HG03060 (cell line): ENCODE results near the gene LAMTOR5.
A peak's percentile ranks its signal among the peaks of the same experiment; 100 is the strongest.
"Not testable (repeated sequence)": the region's sequence is repeated elsewhere in the genome, so short reads cannot be mapped to it uniquely, and the experiment has no call there.

Experiments used
- ATAC-seq: cut with Tn5 transposase; IDR thresholded peaks from one replicate; pipeline ENCODE4 v1.9.1; 2021; ENCODE audit warnings: low read depth, moderate number of reproducible peaks; ENCODE audit not compliant: unreplicated experiment

The LAMTOR5 gene

DNA sequence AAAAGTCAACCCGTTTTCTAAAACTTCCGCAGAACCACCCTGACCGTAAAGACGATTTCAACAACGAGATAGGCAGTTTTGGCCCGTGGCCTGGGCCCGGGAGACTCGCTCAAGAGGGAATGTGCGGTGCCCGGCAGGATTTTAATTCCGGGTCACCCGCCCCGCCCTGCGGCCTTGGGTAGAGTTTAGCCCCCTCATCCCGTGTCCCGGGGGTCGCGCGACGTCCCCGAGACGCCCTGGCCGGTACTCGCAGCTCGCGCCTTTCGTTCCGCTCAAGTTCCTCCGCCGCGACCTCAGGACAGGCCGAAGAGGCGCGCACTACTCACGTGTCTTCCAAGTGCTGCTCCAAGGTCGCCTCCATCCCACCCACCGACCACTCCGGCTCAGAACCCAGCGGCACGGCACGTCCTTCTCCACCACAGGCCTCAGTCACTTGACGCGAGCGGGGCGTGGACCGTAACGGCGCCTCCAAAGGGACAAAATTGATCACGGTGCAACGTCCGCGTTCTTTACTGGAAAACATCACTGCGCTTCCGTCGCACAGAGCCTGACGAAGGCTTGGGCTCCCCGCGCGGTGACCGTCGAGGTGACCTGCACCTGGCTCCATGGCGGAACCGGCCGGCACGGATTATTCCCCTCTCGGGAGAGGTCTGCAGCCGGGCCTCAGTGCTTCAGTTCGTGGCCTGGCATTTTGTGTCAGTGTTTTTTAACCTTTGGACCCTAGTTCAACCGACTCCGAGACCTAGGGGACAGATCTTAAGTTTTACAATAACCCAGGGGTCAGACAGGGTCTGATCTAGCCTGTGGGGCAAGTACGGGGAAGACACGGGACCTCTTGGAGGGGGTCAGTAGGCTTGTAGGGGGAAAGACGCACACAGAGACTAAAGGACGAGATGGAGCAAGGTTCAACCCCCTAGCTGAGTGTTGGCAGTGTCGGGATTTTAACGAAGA, at the start of gene LAMTOR5:
LAMTOR5 (minus strand) TSS at position 435 of the 951 bp plus-strand sequence; CDS start at position 361, 74 bp downstream.
- ATAC-seq = peak; percentile 71

DNA sequence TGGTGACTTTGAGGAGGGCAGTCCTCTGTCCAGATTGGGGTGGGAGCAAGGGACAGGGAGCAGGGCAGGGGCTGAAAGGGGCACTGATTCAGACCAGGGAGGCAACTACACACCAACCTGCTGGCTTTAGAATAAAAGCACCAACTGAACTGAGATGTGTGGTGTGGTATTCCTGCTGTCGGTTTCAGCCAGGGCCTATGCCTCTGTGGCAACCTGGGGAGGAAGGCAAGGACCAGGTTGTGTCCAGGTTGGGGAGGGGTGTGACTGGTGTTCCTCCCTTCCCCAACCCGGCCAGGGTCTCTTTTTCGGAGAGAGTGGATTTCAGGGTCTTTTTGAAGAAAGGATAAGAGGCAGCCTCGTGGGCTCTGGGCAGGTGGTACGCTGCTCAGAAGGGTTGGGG, 49.7 kb upstream of the LAMTOR5 start:
- ATAC-seq = no peak

DNA sequence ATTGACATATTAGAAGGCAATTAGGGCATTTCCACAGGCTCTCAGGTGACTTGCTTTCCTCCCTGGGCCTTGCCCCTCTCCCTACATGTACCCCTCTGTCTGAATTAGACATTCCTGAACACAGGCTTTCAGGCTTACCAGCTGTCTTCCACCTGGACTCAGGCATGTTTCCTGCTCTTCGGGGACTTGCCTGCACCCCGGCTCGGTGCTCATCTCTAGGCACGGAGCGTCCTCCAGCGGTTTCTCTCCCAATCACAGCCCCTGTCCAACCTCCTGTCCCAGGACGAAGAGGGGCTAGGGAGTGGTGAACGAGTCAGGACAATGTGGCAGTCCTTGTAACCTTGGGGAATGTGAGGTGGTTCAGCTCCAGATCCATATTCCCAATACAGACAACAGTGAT, 47.7 kb upstream of the LAMTOR5 start:
- no peak for ATAC-seq

DNA sequence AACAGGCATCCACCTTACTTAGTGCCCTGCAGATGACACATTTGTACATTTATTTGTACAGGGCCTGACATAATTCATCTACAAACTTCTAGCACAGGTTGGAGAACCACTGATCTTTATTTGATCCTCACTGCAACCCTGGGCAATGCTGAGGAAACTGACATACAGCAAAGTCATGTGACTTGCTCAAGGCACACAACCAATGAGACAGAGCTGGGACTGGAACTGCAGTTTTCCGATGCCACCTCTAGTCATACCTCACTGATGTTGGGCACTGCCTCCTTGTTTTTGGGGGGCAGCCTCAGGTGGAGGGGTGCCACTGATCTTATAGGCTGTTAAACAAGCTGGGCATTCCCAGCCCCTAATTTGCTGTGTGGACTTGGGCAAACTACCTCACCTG, 46.8 kb upstream of the LAMTOR5 start:
- no peak for ATAC-seq

DNA sequence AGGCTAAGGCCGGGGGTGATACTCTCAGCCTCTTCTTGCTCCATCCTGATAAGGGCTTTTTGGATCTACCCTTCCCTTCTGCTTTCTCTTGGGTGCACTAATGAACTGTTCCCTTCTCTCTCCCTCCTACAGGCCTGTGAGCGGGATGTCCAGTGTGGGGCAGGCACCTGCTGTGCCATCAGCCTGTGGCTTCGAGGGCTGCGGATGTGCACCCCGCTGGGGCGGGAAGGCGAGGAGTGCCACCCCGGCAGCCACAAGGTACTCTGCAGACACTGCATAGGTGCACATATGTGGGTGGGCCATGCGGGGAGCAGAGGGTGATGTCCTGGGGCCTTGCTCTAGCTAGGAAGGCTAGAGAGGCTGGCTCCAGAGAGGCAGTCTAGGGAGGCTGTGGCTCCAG, 46.3 kb upstream of the LAMTOR5 start:
- no peak for ATAC-seq

DNA sequence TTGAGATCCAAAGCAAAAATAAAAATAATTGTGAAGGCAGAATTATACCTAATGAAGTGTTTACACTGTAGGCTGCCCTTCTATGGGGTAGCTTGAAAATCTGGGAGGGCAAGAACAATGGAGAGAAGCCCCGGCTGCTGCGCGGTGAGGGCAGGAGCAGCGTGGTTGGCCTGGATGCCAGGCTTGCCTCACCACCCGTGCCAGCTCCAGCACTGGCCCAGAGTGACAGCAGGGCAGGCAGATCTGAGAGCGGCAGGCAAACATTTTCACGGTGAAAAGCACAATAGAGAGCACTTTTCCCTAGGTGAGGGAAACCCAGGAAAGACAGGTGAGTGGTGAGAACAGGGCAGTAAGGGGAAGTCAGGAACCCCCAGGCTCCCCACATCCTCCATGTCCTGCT, 44.8 kb upstream of the LAMTOR5 start:
- no peak for ATAC-seq

DNA sequence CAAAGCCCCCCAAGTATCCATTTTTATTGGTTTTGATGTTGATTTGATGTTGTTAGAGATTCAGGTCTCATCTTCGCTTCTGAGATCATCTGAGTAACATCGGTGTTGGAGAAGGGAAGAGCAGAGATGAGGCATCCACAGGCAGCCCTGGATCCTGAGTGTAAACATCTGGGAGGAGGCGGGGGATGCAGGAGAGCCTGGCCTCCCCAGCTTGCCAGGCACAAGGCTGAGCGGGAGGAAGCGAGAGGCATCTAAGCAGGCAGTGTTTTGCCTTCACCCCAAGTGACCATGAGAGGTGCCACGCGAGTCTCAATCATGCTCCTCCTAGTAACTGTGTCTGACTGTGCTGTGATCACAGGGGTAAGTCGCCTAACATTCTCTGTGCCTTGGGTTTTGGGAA, 43.4 kb upstream of the LAMTOR5 start, which contains the start of gene PROK1:
PROK1 (plus strand) TSS at position 221 of the 400 bp plus-strand sequence; CDS start at position 289, 68 bp downstream.
- no peak for ATAC-seq

DNA sequence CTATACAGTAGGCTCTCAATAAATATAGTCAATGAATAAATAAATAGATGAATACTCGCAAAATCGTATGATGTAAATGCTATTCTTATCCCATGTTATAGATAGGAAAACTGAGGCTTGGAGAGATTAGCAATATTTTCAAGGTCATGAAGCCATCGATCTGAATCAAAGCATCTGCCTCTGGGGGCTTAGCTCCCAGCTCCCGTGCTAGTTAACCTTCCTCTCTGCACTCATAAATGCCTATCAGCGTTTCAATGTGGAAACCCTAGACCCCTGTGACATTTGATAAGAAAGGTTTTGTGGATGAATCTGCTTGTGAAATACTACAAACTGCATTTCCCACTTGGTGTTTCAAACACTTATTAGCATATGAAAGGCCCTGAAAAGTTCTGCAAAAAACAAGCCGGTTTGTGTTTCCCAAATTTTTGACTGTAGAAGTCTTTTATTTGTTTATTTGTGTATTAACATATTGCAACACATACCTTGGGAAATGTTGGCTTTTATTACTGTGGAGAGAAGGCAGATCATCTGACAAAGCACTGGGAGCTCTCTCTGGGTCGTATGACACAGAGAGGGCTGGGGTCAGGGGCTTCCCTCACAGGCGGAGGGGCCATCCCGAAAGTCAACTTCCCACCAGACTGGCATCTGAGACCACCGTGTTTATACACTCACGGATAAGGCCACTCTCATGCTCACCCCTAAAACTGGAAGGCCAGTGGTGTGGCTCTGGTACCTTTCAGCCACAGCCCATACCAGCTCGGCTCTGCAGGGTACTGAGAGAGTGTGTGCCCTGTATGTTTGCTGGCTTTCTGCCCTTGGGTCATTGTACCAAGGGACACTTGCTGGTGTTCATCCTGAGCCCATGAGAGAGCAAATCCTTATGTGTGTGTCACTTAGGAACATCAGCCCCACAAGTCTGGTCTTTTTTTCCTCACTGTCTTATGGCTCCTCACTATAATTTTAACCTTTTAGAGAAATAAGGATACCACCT, 42.5 kb upstream of the LAMTOR5 start:
- no peak for ATAC-seq

DNA sequence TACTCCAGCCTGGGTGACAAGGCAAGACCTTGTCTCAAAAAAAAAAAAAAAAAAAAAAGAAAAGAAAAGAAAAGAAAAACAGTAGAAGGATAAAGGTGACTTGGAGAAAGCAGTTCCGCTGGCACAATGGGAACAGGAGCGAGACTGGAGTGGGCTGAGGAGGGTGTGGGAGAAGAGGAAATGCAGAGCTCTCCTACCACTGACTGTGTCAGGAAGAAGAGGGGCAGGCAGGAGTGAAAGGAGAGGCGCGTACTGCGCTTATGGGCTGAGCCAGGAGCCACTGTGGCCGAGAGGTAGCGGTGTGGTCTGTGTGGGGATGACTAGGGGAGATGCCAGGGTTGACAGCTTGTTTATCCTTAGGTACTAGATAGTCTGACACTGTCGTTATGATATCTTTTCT, 37.1 kb upstream of the LAMTOR5 start:
- no peak for ATAC-seq

DNA sequence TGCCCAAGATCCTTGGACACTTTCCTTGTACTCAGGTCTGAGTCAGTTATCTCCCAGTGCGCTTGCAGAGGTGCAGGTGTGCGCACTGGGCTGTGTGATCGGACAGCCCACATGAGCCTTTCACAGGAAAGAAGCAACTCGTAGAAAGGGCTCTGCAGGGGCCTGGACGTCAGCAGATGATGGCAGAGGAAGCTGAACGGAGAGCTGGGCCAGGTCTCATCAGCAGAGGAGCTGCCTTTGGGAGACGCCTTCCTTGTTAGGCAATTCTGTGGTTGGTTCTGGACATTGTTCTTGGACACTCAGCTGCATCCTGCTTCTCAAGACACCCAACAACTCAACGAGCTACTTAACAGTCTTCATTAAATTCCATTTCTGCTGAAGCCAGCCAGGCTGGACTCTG, 36.0 kb upstream of the LAMTOR5 start:
- ATAC-seq = no peak

DNA sequence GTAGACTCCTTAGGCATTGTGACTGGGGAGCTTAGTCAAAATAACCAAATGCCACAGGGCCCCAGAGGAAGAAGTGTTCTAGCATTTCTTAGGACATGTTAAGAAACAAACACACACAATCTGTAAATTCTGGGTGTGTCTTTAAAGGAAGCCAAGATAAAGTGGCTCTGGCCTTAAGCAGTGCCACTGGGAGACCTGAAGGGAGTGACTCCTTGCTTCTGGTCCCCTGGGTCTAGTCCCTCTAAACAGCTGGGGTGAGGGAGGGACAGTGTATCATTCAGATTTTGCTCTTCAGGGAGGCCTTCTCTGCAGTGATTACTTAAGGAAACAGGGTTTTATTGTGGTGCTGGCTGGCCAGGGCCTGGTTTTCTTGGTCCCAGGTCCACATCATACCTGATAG, 34.4 kb upstream of the LAMTOR5 start:
- ATAC-seq = no peak

DNA sequence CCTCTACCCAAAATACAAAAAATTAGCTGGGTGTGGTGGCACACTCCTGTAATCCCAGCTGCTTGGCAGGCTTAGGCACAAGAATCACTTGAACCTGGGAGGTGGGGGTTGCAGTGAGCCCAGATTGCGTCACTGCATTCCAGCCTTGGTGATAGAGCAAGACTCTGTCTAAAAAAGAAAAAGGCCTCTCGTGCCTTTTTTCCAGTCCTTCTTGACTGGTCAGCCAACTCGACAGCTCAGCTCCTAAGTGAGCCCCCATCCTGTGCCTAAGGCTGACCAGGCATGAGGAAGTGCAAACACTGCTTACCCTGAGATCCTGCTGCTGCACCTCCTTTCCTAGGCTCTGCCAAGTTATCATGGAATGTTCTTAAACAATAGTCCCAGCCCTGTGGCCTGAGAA, 33.4 kb upstream of the LAMTOR5 start:
- ATAC-seq = no peak

DNA sequence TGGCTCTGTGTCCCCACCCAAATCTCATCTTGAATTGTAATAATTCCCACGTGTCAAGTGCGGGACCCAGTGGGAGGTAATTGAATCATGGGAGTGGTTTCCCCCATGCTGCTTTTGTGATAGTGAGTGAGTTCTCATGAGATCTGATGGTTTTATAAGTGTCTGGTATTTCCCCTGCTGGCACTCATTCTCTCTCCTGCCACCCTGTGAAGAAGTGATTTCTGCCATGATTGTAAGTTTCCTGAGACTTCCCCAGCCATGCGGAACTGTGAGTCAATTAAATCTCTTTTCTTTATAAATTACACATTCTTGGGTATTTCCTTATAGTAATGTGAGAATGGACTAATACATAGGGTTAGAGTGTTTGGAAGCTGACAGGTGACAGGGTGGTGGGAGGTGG, 32.4 kb upstream of the LAMTOR5 start:
- ATAC-seq = not testable (repeated sequence)

DNA sequence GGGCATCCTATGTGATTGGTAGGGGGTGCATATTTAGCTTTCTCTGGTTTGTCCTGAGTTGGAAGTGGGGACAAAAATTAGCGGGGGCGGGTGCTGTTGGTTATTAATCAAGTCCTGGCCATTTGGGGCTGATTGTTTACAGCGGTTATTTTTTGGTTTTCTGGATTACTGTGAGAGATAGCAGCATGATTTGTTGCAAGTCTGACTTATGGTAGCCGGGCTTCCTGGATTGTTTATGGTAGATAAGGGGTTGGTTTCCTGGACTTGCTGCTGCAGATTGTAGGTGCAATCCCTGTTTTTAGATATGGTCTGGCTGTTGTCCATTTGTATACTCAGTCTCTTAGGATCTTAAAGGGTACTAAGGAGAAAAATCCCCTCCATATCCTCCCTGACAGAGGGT, 31.4 kb upstream of the LAMTOR5 start:
- ATAC-seq = no peak

DNA sequence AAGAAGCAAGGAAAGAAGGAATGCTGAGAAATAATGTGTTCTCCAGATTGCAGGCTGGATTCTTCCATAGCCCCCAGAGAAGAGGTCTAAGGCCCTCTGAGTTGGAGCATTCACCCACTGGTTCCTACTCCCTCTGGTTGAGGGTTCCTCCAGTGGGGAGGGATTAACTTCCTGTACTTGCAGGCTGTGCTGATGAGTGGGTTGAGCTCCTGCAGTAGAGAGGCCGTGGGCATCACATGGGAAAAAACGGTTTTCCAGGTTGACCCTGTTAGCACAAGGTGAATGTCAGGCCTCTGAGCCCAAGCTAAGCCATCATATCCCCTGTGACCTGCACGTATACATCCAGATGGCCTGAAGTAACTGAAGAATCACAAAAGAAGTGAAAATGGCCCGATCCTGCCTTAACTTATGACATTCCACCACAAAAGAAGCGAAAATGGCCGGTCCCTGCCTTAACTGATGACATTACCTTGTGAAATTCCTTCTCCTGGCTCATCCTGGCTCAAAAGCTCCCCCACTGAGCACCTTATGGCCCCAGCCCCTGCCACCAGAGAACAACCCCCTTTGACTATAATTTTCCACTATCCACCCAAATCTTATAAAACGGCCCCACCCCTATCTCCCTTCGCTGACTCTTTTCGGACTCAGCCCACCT, 30.3 kb upstream of the LAMTOR5 start:
- ATAC-seq = not testable (repeated sequence)

DNA sequence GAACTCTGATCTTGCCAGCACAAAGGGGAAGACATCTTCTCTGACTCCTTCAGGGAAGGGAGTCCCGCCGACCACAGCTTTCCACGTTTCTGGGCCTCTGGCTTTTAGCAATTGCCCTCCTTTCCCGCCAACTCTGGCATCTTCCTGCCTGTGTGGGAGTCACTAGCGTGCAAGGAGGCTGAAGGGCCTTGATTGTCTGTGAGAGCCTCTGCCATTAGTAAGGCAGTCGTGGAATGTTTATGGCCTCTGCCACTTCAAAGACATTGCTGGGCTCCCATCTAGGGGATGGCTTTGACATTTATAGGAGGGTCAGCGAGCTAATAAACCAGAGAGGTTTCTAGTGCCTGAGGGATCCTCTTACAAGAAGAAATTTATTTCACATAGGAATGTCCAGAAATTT, 29.1 kb upstream of the LAMTOR5 start:
- no peak for ATAC-seq

DNA sequence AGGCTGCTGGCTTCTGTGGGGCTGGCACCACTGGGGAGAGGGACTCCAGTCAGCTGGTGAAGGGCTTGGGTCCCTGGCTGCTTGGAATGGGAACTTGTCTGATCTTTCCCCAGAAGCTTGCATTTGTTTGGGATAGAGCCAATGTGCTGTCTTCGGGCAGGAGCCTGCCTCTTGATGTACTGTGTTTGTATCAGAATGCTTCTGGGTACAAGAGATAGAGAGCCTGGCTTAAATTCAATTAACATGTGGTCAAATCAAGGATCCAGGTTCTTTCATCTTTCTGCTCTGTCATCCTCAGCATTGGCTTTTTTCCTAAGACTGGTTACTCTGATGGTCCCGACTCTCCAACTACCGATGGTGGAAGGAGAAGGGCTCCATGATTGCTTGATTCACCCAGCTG, 27.5 kb upstream of the LAMTOR5 start:
- ATAC-seq = no peak

DNA sequence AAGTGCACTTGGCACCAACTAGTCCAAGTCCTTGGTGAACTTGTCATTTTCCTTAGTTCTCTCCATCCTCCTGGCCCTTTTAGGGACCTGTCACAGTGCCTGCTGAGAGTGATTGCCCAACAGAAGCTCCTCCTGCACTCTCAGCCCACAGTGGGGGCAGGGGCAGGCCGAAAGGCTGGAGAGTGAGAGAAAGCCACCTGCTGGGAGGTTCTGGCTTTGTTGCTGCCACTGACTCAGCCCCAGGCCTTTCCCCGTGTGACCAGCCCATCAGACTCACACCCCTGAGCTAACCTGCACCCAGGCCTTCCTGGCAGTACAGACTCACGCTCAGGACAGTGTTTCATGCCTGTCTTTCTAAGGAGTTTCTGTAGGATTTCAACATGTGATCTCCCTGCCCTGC, 26.3 kb upstream of the LAMTOR5 start:
- ATAC-seq = no peak

DNA sequence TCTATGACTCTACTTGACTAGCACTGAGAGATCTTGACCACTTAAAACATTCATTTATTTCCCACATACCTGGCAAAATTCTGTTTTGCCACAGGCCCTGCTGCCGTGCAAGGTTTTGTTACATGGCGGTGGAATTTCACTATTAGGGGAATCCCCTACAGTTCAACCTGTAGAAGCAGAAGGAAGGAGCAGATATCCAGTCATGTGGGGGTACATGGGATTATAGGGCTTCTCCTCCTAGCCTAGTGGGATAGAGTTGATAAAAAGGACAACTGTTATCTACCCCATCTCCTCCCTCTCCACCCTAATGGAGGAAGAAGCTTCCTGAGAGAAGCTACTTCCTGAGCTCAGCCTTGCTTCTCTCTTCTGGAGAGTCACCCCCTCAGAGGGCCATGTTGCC, 25.7 kb upstream of the LAMTOR5 start:
- ATAC-seq = no peak

DNA sequence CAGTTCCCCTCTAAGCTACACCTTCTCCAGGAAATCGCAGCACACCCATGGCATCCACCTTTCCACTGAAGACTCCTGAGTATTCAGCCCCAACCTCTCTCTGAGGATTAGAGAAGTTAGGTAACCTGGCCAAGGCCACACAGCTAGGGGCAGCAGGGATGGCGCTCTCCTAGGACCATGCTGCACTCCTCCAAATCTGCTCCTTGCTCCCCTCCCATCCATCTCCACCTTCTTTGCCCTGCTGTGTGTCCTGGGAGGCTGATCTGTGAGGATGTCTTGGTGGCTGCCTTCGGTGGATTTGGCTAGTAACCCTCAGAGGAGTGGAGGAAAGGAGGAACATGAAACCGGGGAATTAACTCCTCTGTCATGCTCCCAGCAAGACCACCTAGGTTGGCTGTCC, 23.4 kb upstream of the LAMTOR5 start:
- ATAC-seq = no peak

DNA sequence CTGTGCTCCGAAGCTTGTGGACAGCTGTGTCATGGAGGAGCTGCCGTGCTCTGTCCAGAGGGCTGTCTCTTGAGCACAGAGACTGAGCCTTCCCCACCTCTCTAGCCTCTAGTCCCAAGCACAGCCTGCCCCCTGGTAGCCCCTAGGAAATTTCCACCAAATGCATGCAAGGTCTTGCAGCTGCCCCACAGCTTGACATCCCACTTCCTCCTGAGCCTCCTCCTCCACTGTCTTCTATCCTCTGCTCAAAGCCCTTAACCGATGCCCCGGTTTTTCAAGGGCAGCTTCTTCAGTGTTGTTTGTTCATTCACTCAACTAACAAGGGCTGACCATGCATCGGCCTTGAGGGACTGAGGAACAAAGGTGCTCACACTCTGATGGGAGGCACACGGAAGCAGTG, 22.9 kb upstream of the LAMTOR5 start:
- ATAC-seq = no peak
